H1 (cell line): ENCODE measurements around the gene TMLHE. TPM values are rescaled to one million over a fixed set of nuclear protein-coding genes. Genes with fewer than 3 reads are reported as not detected.

ENCODE experiments used
- CTCF ChIA-PET: fragments of 300-600 bp; sonication (Branson Sonifier 250); formaldehyde crosslinking; loops from one replicate; lab custom pipeline; 2021; ENCODE audit not compliant: partially characterized antibody; lab: Charles Lee
- POLR2A ChIA-PET: fragments of 300-600 bp; sonication (Branson Sonifier 250); formaldehyde crosslinking; loops from one replicate; lab custom pipeline; 2021; ENCODE audit warnings: inconsistent platforms; ENCODE audit not compliant: partially characterized antibody; lab: Charles Lee
- DNase-seq, 2 experiments: peaks; one replicate each; pipeline versions ENCODE4 v3.0.0 to v3.0.0-alpha.2; 2010 to 2022; ENCODE audit warnings: low spot score in 2 of 2, low read depth in 1 of 2, mixed read lengths in 1 of 2
- FAIRE-seq: peaks from 2 replicates; lab custom pipeline; 2011; peaks lifted over from hg19 to GRCh38; lab: Jason Lieb, UNC
- H2AFZ ChIP-seq: 2 replicates; pipeline ENCODE4 v1.8.1; 2012; ENCODE audit warnings: low read length, inconsistent platforms
- H2AK5ac ChIP-seq: 2 replicates; pipeline ENCODE4 v1.6.1; 2013; ENCODE audit warnings: low read depth, low read length
- H2BK120ac ChIP-seq: replicated peaks from 2 replicates; pipeline ENCODE3; 2013; ENCODE audit warnings: low read depth, low read length, inconsistent platforms
- H2BK12ac ChIP-seq: 2 replicates; pipeline ENCODE4 v1.6.1; 2013; ENCODE audit warnings: low read depth, low read length
- H2BK15ac ChIP-seq: 2 replicates; pipeline ENCODE4 v1.6.1; 2013; ENCODE audit warnings: low read length
- H2BK20ac ChIP-seq: 2 replicates; pipeline ENCODE4 v1.6.1; 2013; ENCODE audit warnings: low read length
- H2BK5ac ChIP-seq: 2 replicates; pipeline ENCODE4 v1.6.1; 2013; ENCODE audit warnings: low read depth, low read length
- H3K14ac ChIP-seq: 2 replicates; pipeline ENCODE4 v1.6.1; 2013; ENCODE audit warnings: inconsistent platforms; ENCODE audit not compliant: insufficient read length
- H3K18ac ChIP-seq: 2 replicates; pipeline ENCODE4 v1.6.1; 2013; ENCODE audit warnings: low read length; ENCODE audit errors: extremely low read depth
- H3K23ac ChIP-seq: 2 replicates; pipeline ENCODE4 v1.6.1; 2013; ENCODE audit warnings: inconsistent platforms; ENCODE audit not compliant: insufficient read length
- H3K23me2 ChIP-seq: 2 replicates; pipeline ENCODE4 v1.6.1; 2013; ENCODE audit warnings: low read depth, low read length
- H3K27ac ChIP-seq: 2 replicates; pipeline ENCODE4 v1.6.1; 2011; ENCODE audit warnings: low read depth, low read length, inconsistent platforms
- H3K27me3 ChIP-seq, 4 experiments: replicated peaks in 1 of 4; 1 replicate in 1 of 4; 2 replicates in 3 of 4; pipeline versions ENCODE4 v1.6.1 to v1.8.1; 2011 to 2013; ENCODE audit warnings: low read length in 3 of 4, mild to moderate bottlenecking in 3 of 4, inconsistent platforms in 2 of 4, mixed read lengths in 2 of 4, moderate library complexity in 1 of 4; ENCODE audit not compliant: control insufficient read depth in 3 of 4, insufficient read depth in 3 of 4; ENCODE audit errors: extremely low read depth in 1 of 4
- H3K36me3 ChIP-seq, 4 experiments: 2 replicates each; pipeline versions ENCODE4 v1.6.1 to v1.8.1; 2011 to 2013; ENCODE audit warnings: mild to moderate bottlenecking in 4 of 4, low read length in 3 of 4, moderate library complexity in 2 of 4, control low read depth in 1 of 4, inconsistent platforms in 1 of 4; ENCODE audit not compliant: insufficient read depth in 4 of 4, control insufficient read depth in 2 of 4
- H3K4ac ChIP-seq: replicated peaks from 2 replicates; pipeline ENCODE3; 2013; ENCODE audit warnings: low read length, low read depth, mixed read lengths, inconsistent platforms; ENCODE audit not compliant: insufficient read length
- H3K4me1 ChIP-seq, 4 experiments: replicated peaks in 1 of 4; 1 replicate in 1 of 4; 2 replicates in 3 of 4; pipeline versions ENCODE4 v1.6.1 to v1.8.1; 2011 to 2013; ENCODE audit warnings: low read length in 3 of 4, inconsistent platforms in 2 of 4, mixed read lengths in 1 of 4; ENCODE audit not compliant: insufficient read depth in 4 of 4, control insufficient read depth in 3 of 4
- H3K4me2 ChIP-seq, 2 experiments: 2 replicates each; pipeline versions ENCODE4 v1.6.1 to v1.8.1; 2011 to 2013; ENCODE audit warnings: low read depth in 2 of 2, low read length in 2 of 2, control low read depth in 1 of 2, inconsistent platforms in 1 of 2, mild to moderate bottlenecking in 1 of 2; ENCODE audit not compliant: insufficient read depth in 1 of 2
- H3K4me3 ChIP-seq, 4 experiments: fragments of 200-600, 300-600 bp in 1 of 4; sonication (generic), shearing (Covaris generic), sonication (Bioruptor Twin) in 1 of 4; 2 replicates each; pipeline versions ENCODE4 v1.5.1 to v1.8.1; 2011 to 2016; ENCODE audit warnings: low read length in 4 of 4, low read depth in 3 of 4, control low read depth in 2 of 4, inconsistent platforms in 2 of 4, mild to moderate bottlenecking in 2 of 4, mixed read lengths in 1 of 4, moderate library complexity in 1 of 4; ENCODE audit not compliant: insufficient read depth in 2 of 4; ENCODE audit errors: extremely low read depth in 1 of 4
- H3K56ac ChIP-seq: replicated peaks from 2 replicates; pipeline ENCODE3; 2013; ENCODE audit warnings: low read depth, mild to moderate bottlenecking, mixed read lengths, low read length, inconsistent platforms; ENCODE audit not compliant: insufficient read length
- H3K79me1 ChIP-seq: 2 replicates; pipeline ENCODE4 v1.6.1; 2013; ENCODE audit warnings: low read depth, low read length, control low read depth
- H3K79me2 ChIP-seq, 2 experiments: 2 replicates each; pipeline versions ENCODE4 v1.6.1 to v1.8.1; 2012 to 2013; ENCODE audit warnings: low read length in 2 of 2, mild to moderate bottlenecking in 2 of 2, inconsistent platforms in 1 of 2; ENCODE audit not compliant: insufficient read depth in 2 of 2, control insufficient read depth in 1 of 2
- H3K9ac ChIP-seq, 4 experiments: replicated peaks in 1 of 4; 1 replicate in 1 of 4; 2 replicates in 3 of 4; pipeline versions ENCODE4 v1.6.1 to v1.8.1; 2011 to 2013; ENCODE audit warnings: low read depth in 3 of 4, low read length in 3 of 4, control low read depth in 2 of 4, mild to moderate bottlenecking in 2 of 4, moderate library complexity in 2 of 4, inconsistent platforms in 1 of 4; ENCODE audit errors: extremely low read depth in 1 of 4
- H3K9me3 ChIP-seq, 2 experiments: 2 replicates each; pipeline versions ENCODE4 v1.6.1 to v1.8.1; 2012 to 2013; ENCODE audit warnings: mild to moderate bottlenecking in 2 of 2, moderate library complexity in 2 of 2, control low read depth in 1 of 2, inconsistent platforms in 1 of 2, low read depth in 1 of 2, low read length in 1 of 2, mixed read lengths in 1 of 2; ENCODE audit not compliant: insufficient read depth in 2 of 2
- H4K20me1 ChIP-seq, 2 experiments: replicated peaks in 1 of 2; 2 replicates each; pipeline versions ENCODE3 to v1.8.1; 2011 to 2013; ENCODE audit warnings: inconsistent platforms in 2 of 2, low read length in 2 of 2, mild to moderate bottlenecking in 1 of 2; ENCODE audit not compliant: insufficient read depth in 2 of 2, control insufficient read depth in 1 of 2
- H4K5ac ChIP-seq: 2 replicates; pipeline ENCODE4 v1.6.1; 2013; ENCODE audit warnings: low read length, low read depth, mixed read lengths, inconsistent platforms; ENCODE audit not compliant: insufficient read length
- H4K8ac ChIP-seq: 2 replicates; pipeline ENCODE4 v1.8.0; 2013; ENCODE audit warnings: mild to moderate bottlenecking, moderate library complexity, low read length, inconsistent platforms; ENCODE audit not compliant: insufficient read depth; ENCODE audit errors: extremely low read depth
- H4K91ac ChIP-seq: replicated peaks from 2 replicates; pipeline ENCODE3; 2013; ENCODE audit warnings: low read length, mixed read lengths, inconsistent platforms; ENCODE audit not compliant: insufficient read length
- GABPA ChIP-seq: IDR thresholded peaks from 2 replicates; pipeline ENCODE4 v1.6.1; 2011; ENCODE audit warnings: mild to moderate bottlenecking, low read length, moderate library complexity, borderline replicate concordance; ENCODE audit not compliant: insufficient read depth
- JUND ChIP-seq: IDR thresholded peaks from 2 replicates; pipeline ENCODE4 v1.6.1; 2011; ENCODE audit warnings: mild to moderate bottlenecking, improper control_type of control experiment, low read length
- KDM5A ChIP-seq: fragments of 200-600 bp; IDR thresholded peaks from 2 replicates; pipeline ENCODE4 v1.7.1; 2012; ENCODE audit warnings: mild to moderate bottlenecking, low read length, inconsistent platforms, mixed read lengths
- SP4 ChIP-seq: IDR thresholded peaks from 2 replicates; pipeline ENCODE4 v1.6.1; 2012; ENCODE audit warnings: low read length, inconsistent platforms
- SRF ChIP-seq: IDR thresholded peaks from 2 replicates; pipeline ENCODE4 v1.6.1; 2011; ENCODE audit warnings: mild to moderate bottlenecking, low read depth, low read length, moderate library complexity
- YY1 ChIP-seq: IDR thresholded peaks from 2 replicates; pipeline ENCODE4 v1.6.1; 2011; ENCODE audit warnings: low read depth, mild to moderate bottlenecking, low read length
- polyA plus RNA-seq, 7 experiments: library from polyadenylated mRNA; depleted of rRNA in 3 of 7; stranded (reverse) in 5 of 7; unstranded in 2 of 7; fragments of >200 nt in 5 of 7; fragments of 200-250 nt in 2 of 7; gene quantifications; 1 replicate in 5 of 7; 2 replicates in 1 of 7; 4 replicates in 1 of 7; pipeline versions ENCODE4 v1.2.1 to v1.2.3, GENCODE V29; 2011 to 2013; ENCODE audit warnings: missing spikeins in 2 of 7, mixed read lengths in 2 of 7
- total RNA-seq: library from RNA; stranded (reverse); fragmentation: NEBNext Ultra II Directional; extraction: Animal tissue kit (Norgen Biotek cat#: 25700); gene quantifications from 2 replicates; pipeline ENCODE4 v1.2.1, GENCODE V29; 2021

Gene TMLHE
- total and polyA plus RNA-seq, 2 of the 8 experiments (the other 6 are each of a cell fraction or from before 2014, with no cell fraction given) = 9.1 to 10.3 TPM

DNA sequence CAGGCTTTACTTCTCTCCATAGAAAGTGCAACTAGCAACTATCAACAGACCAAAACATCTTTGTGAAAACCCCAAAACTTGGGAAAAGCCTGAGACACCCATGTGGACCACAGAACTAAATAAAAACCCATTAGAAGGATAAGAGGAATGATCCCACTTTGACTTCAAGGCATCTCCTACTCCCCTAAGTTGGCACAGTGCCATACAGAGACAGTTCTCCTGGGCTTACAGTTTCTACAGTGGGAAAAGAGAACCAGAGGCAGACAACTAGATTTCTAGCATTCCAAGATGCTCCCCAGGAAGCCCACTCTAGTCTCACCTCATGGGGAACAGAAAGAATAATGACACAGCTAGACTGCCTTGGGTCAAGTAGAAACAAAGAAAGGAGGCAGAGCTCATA lies 20.4 kb downstream of the TMLHE start:
- Histone ChIP-seq H3K4me3 (no peak overlapping the region), H3K79me1 (no peaks in the 10 kb centered on the region), H3K18ac (no peak overlapping the region), H2BK15ac (no peak overlapping the region), H3K9me3 (no peaks in the 10 kb centered on the region), H3K4ac (no peak overlapping the region), H3K27me3 (no peaks in the 10 kb centered on the region), H3K56ac (no peak overlapping the region), H3K23me2 (no peaks in the 10 kb centered on the region), H3K14ac (no peak overlapping the region), H2BK5ac (no peak overlapping the region)
- POLR2A ChIA-PET = no interaction called here
- TF ChIP-seq SRF = no peak
- TF ChIP-seq YY1 = no peak
- TF ChIP-seq GABPA = no peak
- no peak for TF ChIP-seq KDM5A
- no peak for TF ChIP-seq SP4
- no peak for TF ChIP-seq JUND
- TF ChIP-seq, all 59 proteins: peak for 0
- Histone ChIP-seq H4K8ac (no peak overlapping the region), H3K79me2 (no peaks in the 10 kb centered on the region; a peak in 1 of 4 replicates), H4K5ac (no peak overlapping the region), H3K36me3 (no peaks in the 10 kb centered on the region; a peak in 1 of 8 replicates), H2BK12ac (no peak overlapping the region), H3K9ac (no peak overlapping the region), H2BK120ac (no peak overlapping the region), H3K23ac (no peak overlapping the region), H3K4me2 (no peak overlapping the region), H3K27ac (no peak overlapping the region), H2BK20ac (no peak overlapping the region), H4K20me1 (no peaks in the 10 kb centered on the region), H2AFZ (no peak overlapping the region), H3K4me1 (no peaks in the 10 kb centered on the region), H2AK5ac (no peak overlapping the region), H4K91ac (no peak overlapping the region)
- FAIRE-seq (no peak), DNase-seq (no peak)
- CTCF ChIA-PET = no interaction called here
